Measurements from ENCODE around the gene TLE1. TPM values are rescaled to one million over a fixed set of nuclear protein-coding genes. Genes with fewer than 3 reads are reported as not detected.
"Not testable (repeated sequence)": the region's sequence is repeated elsewhere in the genome, so short reads cannot be mapped to it uniquely, and the experiment has no call there.

The TLE1 gene
- total and polyA plus RNA-seq, 9 donors: 25.8 to 58.1 (median 41.1) TPM

GRCh38 chr9:81610740-81611107, 78.6 kb downstream of the TLE1 start:
- Histone ChIP-seq H3K27ac (no peak overlapping the region), H3K9me3 (no peaks in the 10 kb centered on the region), H3K27me3 (no peaks in the 10 kb centered on the region), H3K4me1 (ENCODE audit: insufficient read depth) (no peaks in the 10 kb centered on the region), H3K36me3 (no peaks in the 10 kb centered on the region), H3K4me3 (no peak overlapping the region)
- intact Hi-C loops (cut with DNase I): loop anchor here (10.0 kb wide), 3 partner anchors 54 to 74 kb away; partner anchors contain the start of gene TLE1 (in 2 of the 4)
- no peak for DNase-seq
- TF ChIP-seq POLR2A (IDR thresholded peaks at IDR 0.05) (no peak), CTCF (IDR thresholded peaks at IDR 0.05) (no peak), EP300 (IDR thresholded peaks at IDR 0.05) (no peak)
- WGBS, 3 donors: 96 to 99% (median 98%) methylated on average over 4 of the region's 4 CpGs

GRCh38 chr9:81609782-81610739, 79.3 kb downstream of the TLE1 start:
- no peak for DNase-seq
- no peak for TF ChIP-seq EP300 (IDR thresholded peaks at IDR 0.05)
- TF ChIP-seq CTCF (IDR thresholded peaks at IDR 0.05): no peak
- no peak for TF ChIP-seq POLR2A (IDR thresholded peaks at IDR 0.05)
- no peaks in the 10 kb centered on the region for H3K36me3 ChIP-seq
- H3K27ac ChIP-seq: no peak overlapping the region
- intact Hi-C loops (cut with DNase I): loop anchor here (10.0 kb wide), 3 partner anchors 55 to 75 kb away; partner anchors contain the start of gene TLE1 (in 2 of the 4)
- no peaks in the 10 kb centered on the region for H3K27me3 ChIP-seq
- 67 to 70% (median 69%) methylated on average over 8 of the region's 8 CpGs for WGBS, 3 donors
- no peaks in the 10 kb centered on the region for H3K9me3 ChIP-seq
- H3K4me1 ChIP-seq (ENCODE audit: insufficient read depth): no peaks in the 10 kb centered on the region
- no peak overlapping the region for H3K4me3 ChIP-seq

- Histone ChIP-seq H3K36me3 (no peaks in the 10 kb centered on the region), H3K27me3 (no peaks in the 10 kb centered on the region), H3K9me3 (no peaks in the 10 kb centered on the region), H3K4me3 (no peak overlapping the region), H3K4me1 (ENCODE audit: insufficient read depth) (no peaks in the 10 kb centered on the region), H3K27ac (no peak overlapping the region)
- WGBS, 3 donors: 88 to 97% (median 92%) methylated on average over 4 of the region's 4 CpGs
- intact Hi-C loops (cut with DNase I): no loop called here
- no peak for DNase-seq
- TF ChIP-seq POLR2A (IDR thresholded peaks at IDR 0.05) (no peak), EP300 (IDR thresholded peaks at IDR 0.05) (no peak), CTCF (IDR thresholded peaks at IDR 0.05) (no peak)
Measured at GRCh38 chr9:81608289-81608657, 81.1 kb downstream of the TLE1 start.

GRCh38 chr9:81607593-81608288, 81.6 kb downstream of the TLE1 start:
- Histone ChIP-seq H3K27me3 (no peaks in the 10 kb centered on the region), H3K9me3 (no peaks in the 10 kb centered on the region), H3K36me3 (no peaks in the 10 kb centered on the region), H3K4me1 (ENCODE audit: insufficient read depth) (no peaks in the 10 kb centered on the region), H3K27ac (no peak overlapping the region), H3K4me3 (no peak overlapping the region)
- DNase-seq: no peak
- intact Hi-C loops (cut with DNase I): no loop called here
- 75 to 80% (median 77%) methylated on average over 5 of the region's 5 CpGs for WGBS, 3 donors
- TF ChIP-seq CTCF (IDR thresholded peaks at IDR 0.05) (no peak), POLR2A (IDR thresholded peaks at IDR 0.05) (no peak), EP300 (IDR thresholded peaks at IDR 0.05) (no peak)

- intact Hi-C loops (cut with DNase I); DNase-seq; H3K4me1 ChIP-seq (ENCODE audit: insufficient read depth); H3K27ac ChIP-seq; H3K4me3 ChIP-seq; H3K9me3 ChIP-seq; H3K27me3 ChIP-seq; H3K36me3 ChIP-seq: not testable (repeated sequence)
Measured at GRCh38 chr9:81606261-81606660, 83.1 kb downstream of the TLE1 start.
